HepG2 (cell line): ENCODE results near the gene CSTPP1. TPM values are rescaled to one million over a fixed set of nuclear protein-coding genes. Genes with fewer than 3 reads are reported as not detected.
A peak's percentile ranks its signal among the peaks of the same experiment; 100 is the strongest.

Experiments used
- ATAC-seq: fragments of 200-7000 bp; cut with Tn5 transposase; 3 replicates; pipeline ENCODE4 v1.9.1; 2020; ENCODE audit warnings: mild to moderate bottlenecking, moderate library complexity
- BruUV-seq: library from RNA; stranded (reverse); fragments of 400-500 nt; replicated peaks from 2 replicates; lab custom pipeline; 2021; lab: Mats Ljungman, UMichigan
- CTCF ChIA-PET: fragments of 300-600 bp; formaldehyde crosslinking; extraction: SDS; loops from one replicate; lab custom pipeline; 2021; ENCODE audit warnings: low total read pairs, inconsistent platforms, low intra/inter-chr PET ratio; lab: Yijun Ruan, JAX
- POLR2A ChIA-PET: fragments of 350-600 bp; sonication (Branson Sonifier 250); formaldehyde crosslinking; loops from one replicate; lab custom pipeline; 2020; ENCODE audit warnings: antibody characterized with exemption, inconsistent platforms; lab: Yijun Ruan, JAX
- DNase-seq: peaks from one replicate; pipeline ENCODE4 v3.0.0-alpha.2; 2015; ENCODE audit warnings: low spot score
- FAIRE-seq: peaks from 3 replicates; lab custom pipeline; 2011; peaks lifted over from hg19 to GRCh38; lab: Jason Lieb, UNC
- H2AFZ ChIP-seq: one replicate; pipeline ENCODE4 v1.6.1; 2011; ENCODE audit warnings: low read length, inconsistent platforms
- H3K27ac ChIP-seq: fragments of 300-600 bp; 3 replicates; pipeline ENCODE4 v1.8.0; 2011; ENCODE audit warnings: mixed run types, mild to moderate bottlenecking, mixed read lengths, low read length, inconsistent platforms; ENCODE audit not compliant: insufficient read depth; ENCODE audit errors: extremely low read length
- H3K27me3 ChIP-seq, 2 experiments: fragments of 200-600 bp in 1 of 2; 2 replicates in 1 of 2; 3 replicates in 1 of 2; pipeline versions ENCODE4 v1.6.0 to v1.8.0; 2011; ENCODE audit warnings: low read length in 2 of 2, mild to moderate bottlenecking in 2 of 2, moderate library complexity in 2 of 2, inconsistent platforms in 1 of 2; ENCODE audit not compliant: insufficient read depth in 2 of 2, control insufficient read depth in 1 of 2
- H3K36me3 ChIP-seq, 2 experiments: fragments of 200-600 bp in 1 of 2; replicated peaks in 1 of 2; 2 replicates in 1 of 2; 3 replicates in 1 of 2; pipeline versions ENCODE4 v1.5.1 to v1.8.0; 2011; ENCODE audit warnings: low read length in 2 of 2, inconsistent platforms in 1 of 2; ENCODE audit not compliant: insufficient read depth in 2 of 2, control insufficient read depth in 1 of 2
- H3K4me1 ChIP-seq: 2 replicates; pipeline ENCODE4 v1.5.1; 2012; ENCODE audit warnings: low read length, inconsistent platforms; ENCODE audit not compliant: insufficient read depth
- H3K4me2 ChIP-seq: 2 replicates; pipeline ENCODE4 v1.6.0; 2011; ENCODE audit warnings: low read depth, low read length, inconsistent platforms
- H3K4me3 ChIP-seq, 3 experiments: fragments of 200-600 bp in 1 of 3; sonication (generic), shearing (Covaris generic) in 1 of 3; replicated peaks in 1 of 3; 2 replicates each; pipeline ENCODE4 v1.5.1; 2011 to 2016; ENCODE audit warnings: low read length in 3 of 3, inconsistent platforms in 2 of 3, low read depth in 2 of 3, mild to moderate bottlenecking in 2 of 3, control low read depth in 1 of 3, mixed read lengths in 1 of 3; ENCODE audit not compliant: insufficient read depth in 1 of 3
- H3K79me2 ChIP-seq: one replicate; pipeline ENCODE4 v1.6.1; 2011; ENCODE audit warnings: low read length, inconsistent platforms; ENCODE audit not compliant: insufficient read depth
- H3K9ac ChIP-seq: 2 replicates; pipeline ENCODE4 v1.6.0; 2011; ENCODE audit warnings: mild to moderate bottlenecking, low read depth, low read length, inconsistent platforms; ENCODE audit not compliant: insufficient read depth
- H3K9me3 ChIP-seq: 2 replicates; pipeline ENCODE4 v1.5.1; 2012; ENCODE audit warnings: mild to moderate bottlenecking, low read length
- H4K20me1 ChIP-seq: 2 replicates; pipeline ENCODE4 v1.6.0; 2011; ENCODE audit warnings: inconsistent platforms, mild to moderate bottlenecking, low read length, moderate library complexity; ENCODE audit not compliant: insufficient read depth
- DPF2 ChIP-seq: sonication (generic); formaldehyde crosslinking; IDR thresholded peaks from 2 replicates; pipeline ENCODE4 v1.4.0; 2020; ENCODE audit warnings: mild to moderate bottlenecking, low read depth, missing genetic modification reagents, borderline replicate concordance
- IRF2 ChIP-seq: IDR thresholded peaks from 2 replicates; pipeline ENCODE4 v1.6.1; 2018; ENCODE audit warnings: missing genetic modification reagents, missing compliant biosample characterization
- JARID2 ChIP-seq: sonication (generic); formaldehyde crosslinking; IDR thresholded peaks from 2 replicates; pipeline ENCODE4 v1.8.1; 2023; ENCODE audit warnings: missing genetic modification reagents, inconsistent platforms; ENCODE audit not compliant: insufficient replicate concordance
- KDM5B ChIP-seq: sonication (generic); formaldehyde crosslinking; IDR thresholded peaks from 2 replicates; pipeline ENCODE4 v1.4.0; 2020; ENCODE audit warnings: missing genetic modification reagents, mild to moderate bottlenecking, borderline replicate concordance
- MEF2D ChIP-seq: sonication (generic); formaldehyde crosslinking; IDR thresholded peaks from 2 replicates; pipeline ENCODE4 v1.5.1; 2020; ENCODE audit warnings: mild to moderate bottlenecking, missing genetic modification reagents
- MIER2 ChIP-seq: IDR thresholded peaks from 2 replicates; pipeline ENCODE4 v1.6.1; 2016; ENCODE audit warnings: missing biosample characterization, missing genetic modification reagents
- NR2F6 ChIP-seq, 2 experiments: IDR thresholded peaks; 2 replicates each; pipeline ENCODE4 v1.6.1; 2016; ENCODE audit warnings: antibody characterized with exemption in 1 of 2, mild to moderate bottlenecking in 1 of 2
- PAX8 ChIP-seq: sonication (generic); formaldehyde crosslinking; IDR thresholded peaks from 2 replicates; pipeline ENCODE4 v1.8.0; 2022; ENCODE audit warnings: mild to moderate bottlenecking, missing genetic modification reagents, borderline replicate concordance
- RARA ChIP-seq: IDR thresholded peaks from 2 replicates; pipeline ENCODE4 v1.6.1; 2016; ENCODE audit warnings: missing genetic modification reagents, missing compliant biosample characterization
- RORA ChIP-seq: sonication (generic); formaldehyde crosslinking; IDR thresholded peaks from 2 replicates; pipeline ENCODE4 v1.5.0; 2020; ENCODE audit warnings: mild to moderate bottlenecking, missing genetic modification reagents, moderate library complexity
- SAP130 ChIP-seq: IDR thresholded peaks from 2 replicates; pipeline ENCODE4 v1.6.1; 2016; ENCODE audit warnings: low read depth
- SOX5 ChIP-seq: IDR thresholded peaks from 2 replicates; pipeline ENCODE4 v1.6.1; 2016; ENCODE audit warnings: borderline replicate concordance
- STAG1 ChIP-seq: sonication (generic); formaldehyde crosslinking; IDR thresholded peaks from 2 replicates; pipeline ENCODE4 v1.4.0; 2020; ENCODE audit warnings: missing genetic modification reagents
- ZBTB20 ChIP-seq: sonication (generic); formaldehyde crosslinking; IDR thresholded peaks from 2 replicates; pipeline ENCODE4 v1.8.1; 2023; ENCODE audit warnings: missing genetic modification reagents, low read depth, mild to moderate bottlenecking, borderline replicate concordance
- ZMYM4 ChIP-seq: sonication (generic); formaldehyde crosslinking; IDR thresholded peaks from 2 replicates; pipeline ENCODE4 v1.8.1; 2023; ENCODE audit warnings: mild to moderate bottlenecking, missing genetic modification reagents
- ZNF263 ChIP-seq: sonication (generic); formaldehyde crosslinking; IDR thresholded peaks from 2 replicates; pipeline ENCODE4 v1.4.0; 2020; ENCODE audit warnings: missing genetic modification reagents
- ZNF382 ChIP-seq: sonication (generic); formaldehyde crosslinking; IDR thresholded peaks from 2 replicates; pipeline ENCODE4 v1.5.0; 2020; ENCODE audit warnings: missing genetic modification reagents, mild to moderate bottlenecking, borderline replicate concordance
- ZSCAN22 ChIP-seq: sonication (generic); formaldehyde crosslinking; IDR thresholded peaks from 2 replicates; pipeline ENCODE4 v1.4.0; 2020; ENCODE audit warnings: mild to moderate bottlenecking, missing genetic modification reagents
- ZUFSP ChIP-seq: sonication (generic); formaldehyde crosslinking; IDR thresholded peaks from 2 replicates; pipeline ENCODE4 v1.9.0; 2021; ENCODE audit warnings: missing genetic modification reagents, mild to moderate bottlenecking, borderline replicate concordance
- in situ Hi-C: cut with HindIII; loops from 2 replicates; pipeline ENCODE4 v1.10.0; 2017; ENCODE audit warnings: low pct_unique_long_range_greater_than_20kb; ENCODE audit not compliant: extremely low pct_ligation_motif_present
- intact Hi-C: fragments of 100-400 bp; cut with micrococcal nuclease; formaldehyde crosslinking; loops from one replicate; pipeline ENCODE4 v1.10.0; 2022; ENCODE audit not compliant: unreplicated experiment
- polyA plus RNA-seq, 8 experiments: library from polyadenylated mRNA; depleted of rRNA in 3 of 8; stranded (reverse) in 7 of 8; unstranded in 1 of 8; fragments of >200 nt; fragmentation: Illumina TruSeq in 4 of 8; extraction: Trizol in 4 of 8; gene quantifications; 2 replicates each; pipeline versions ENCODE4 v1.2.1 to v1.2.3, GENCODE V29; 2011 to 2016; ENCODE audit warnings: low read depth in 4 of 8, missing spikeins in 1 of 8, mixed read lengths in 1 of 8; ENCODE audit not compliant: insufficient read depth in 1 of 8
- total RNA-seq, 5 experiments: library from RNA; depleted of rRNA; stranded (reverse); fragments of >200 nt; fragmentation: Illumina TruSeq; extraction: Trizol; gene quantifications; 2 replicates each; pipeline ENCODE4 v1.2.3, GENCODE V29; 2016; ENCODE audit warnings: low read depth in 1 of 5
- TF ChIP-seq, protein P1 (sequence below): IDR thresholded peaks from 2 replicates; pipeline ENCODE4 v1.6.1; 2016; ENCODE audit warnings: low read depth, borderline replicate concordance
- TF ChIP-seq, protein P2 (sequence below): sonication (generic); formaldehyde crosslinking; IDR thresholded peaks from 2 replicates; pipeline ENCODE4 v1.4.0; 2020; ENCODE audit warnings: missing genetic modification reagents
- TF ChIP-seq, protein P3 (sequence below): IDR thresholded peaks from 2 replicates; pipeline ENCODE4 v1.6.1; 2016; ENCODE audit warnings: mild to moderate bottlenecking

The CSTPP1 gene
- total and polyA plus RNA-seq, 2 of the 13 experiments (the other 11 are each of a cell fraction or from before 2014, with no cell fraction given), result 12.3 to 14.6 TPM

DNA sequence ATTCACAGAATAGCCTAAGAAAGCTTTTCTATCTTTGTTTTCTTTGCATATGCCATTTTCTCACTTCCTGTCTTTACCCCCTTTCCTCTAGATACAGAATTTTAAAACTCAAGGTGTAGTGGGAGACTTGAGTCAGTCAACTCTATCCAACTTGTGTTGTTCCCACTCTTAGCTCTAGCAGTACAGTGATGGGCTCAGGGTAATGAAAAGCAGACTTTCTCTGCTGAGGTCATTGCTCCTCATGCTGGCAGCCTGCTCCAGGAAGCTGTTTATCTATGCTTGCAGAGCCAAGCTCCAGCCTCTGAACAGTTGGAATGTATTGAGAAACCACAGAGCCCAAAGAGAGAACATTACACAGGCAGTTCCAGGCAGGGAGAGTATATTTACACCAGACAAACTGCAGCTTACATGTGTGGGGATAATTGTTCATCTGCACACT, 68.1 kb downstream of the CSTPP1 start:
- in situ Hi-C loops (no loop called here), intact Hi-C loops (loop anchor here (1.0 to 10.0 kb wide), 2 partner anchors 90 to 149 kb away; no protein-coding TSS in a partner anchor)
- H3K4me3 ChIP-seq, result peak overlapping the region in 1 of 3 experiments; percentile 6; a peak in 1 of 6 replicates
- H4K20me1 ChIP-seq, result no peaks in the 10 kb centered on the region
- H3K27ac ChIP-seq, result peak overlapping the region; percentile 53
- BruUV-seq, result no TSS peak
- CTCF ChIA-PET, result no interaction called here
- H3K36me3 ChIP-seq, result no peaks in the 10 kb centered on the region
- H3K4me1 ChIP-seq, result peaks cover 25% of the 10 kb centered on the region
- ATAC-seq (peak; percentile 100), FAIRE-seq (peak; percentile 87), DNase-seq (peak; percentile 96)
- peak overlapping the region; percentile 30 for H3K4me2 ChIP-seq
- no peaks in the 10 kb centered on the region for H3K79me2 ChIP-seq
- no peak overlapping the region for H3K9ac ChIP-seq
- H2AFZ ChIP-seq, result no peak overlapping the region
- POLR2A ChIA-PET, result interaction anchor here (1.1 to 1.6 kb wide), 3 partner anchors 68 to 182 kb away, joined by 3 to 4 read pairs (median 3); partner anchors contain the start of gene CSTPP1
- no peaks in the 10 kb centered on the region for H3K9me3 ChIP-seq
- no peaks in the 10 kb centered on the region for H3K27me3 ChIP-seq
- TF ChIP-seq SAP130 (peak; percentile 55), ZSCAN22 (CRISPR knock-in tag) (no peak), DPF2 (CRISPR knock-in tag) (peak; percentile 60), STAG1 (peak; percentile 46), RORA (no peak), MEF2D (CRISPR knock-in tag) (peak; percentile 27; the same call in 1 of the 2 replicates), MIER2 (0 out of 2 replicates have a peak, but pooled peaks have one; percentile 34), ZUFSP (CRISPR knock-in tag) (no peak), ZBTB20 (CRISPR knock-in tag) (no peak), ZNF263 (CRISPR knock-in tag) (no peak), NR2F6 (IDR thresholded peaks at IDR 0.05) (no peak), NR2F6 (CRISPR knock-in tag; IDR thresholded peaks at IDR 0.05) (peak; percentile 20; the same call in 1 of the 2 replicates), PAX8 (CRISPR knock-in tag) (no peak), RARA (CRISPR knock-in tag) (peak; percentile 45), ZNF382 (CRISPR knock-in tag) (no peak), JARID2 (CRISPR knock-in tag) (no peak), SOX5 (CRISPR knock-in tag) (peak; percentile 66), IRF2 (CRISPR knock-in tag) (peak; percentile 87), KDM5B (CRISPR knock-in tag) (no peak), ZMYM4 (0 out of 2 replicates have a peak, but pooled peaks have one; percentile 26)
- TF ChIP-seq, protein P1, sequence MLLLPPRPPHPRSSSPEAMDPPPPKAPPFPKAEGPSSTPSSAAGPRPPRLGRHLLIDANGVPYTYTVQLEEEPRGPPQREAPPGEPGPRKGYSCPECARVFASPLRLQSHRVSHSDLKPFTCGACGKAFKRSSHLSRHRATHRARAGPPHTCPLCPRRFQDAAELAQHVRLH (CRISPR knock-in tag), result peak; percentile 40; the same call in 1 of the 2 replicates
- TF ChIP-seq, protein P2, sequence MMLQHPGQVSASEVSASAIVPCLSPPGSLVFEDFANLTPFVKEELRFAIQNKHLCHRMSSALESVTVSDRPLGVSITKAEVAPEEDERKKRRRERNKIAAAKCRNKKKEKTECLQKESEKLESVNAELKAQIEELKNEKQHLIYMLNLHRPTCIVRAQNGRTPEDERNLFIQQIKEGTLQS (CRISPR knock-in tag), result no peak
- TF ChIP-seq, protein P3, sequence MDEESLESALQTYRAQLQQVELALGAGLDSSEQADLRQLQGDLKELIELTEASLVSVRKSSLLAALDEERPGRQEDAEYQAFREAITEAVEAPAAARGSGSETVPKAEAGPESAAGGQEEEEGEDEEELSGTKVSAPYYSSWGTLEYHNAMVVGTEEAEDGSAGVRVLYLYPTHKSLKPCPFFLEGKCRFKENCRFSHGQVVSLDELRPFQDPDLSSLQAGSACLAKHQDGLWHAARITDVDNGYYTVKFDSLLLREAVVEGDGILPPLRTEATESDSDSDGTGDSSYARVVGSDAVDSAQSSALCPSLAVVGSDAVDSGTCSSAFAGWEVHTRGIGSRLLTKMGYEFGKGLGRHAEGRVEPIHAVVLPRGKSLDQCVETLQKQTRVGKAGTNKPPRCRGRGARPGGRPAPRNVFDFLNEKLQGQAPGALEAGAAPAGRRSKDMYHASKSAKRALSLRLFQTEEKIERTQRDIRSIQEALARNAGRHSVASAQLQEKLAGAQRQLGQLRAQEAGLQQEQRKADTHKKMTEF, result peak; percentile 62
